ENCODE data around the gene OR5B2. TPM values are rescaled to one million over a fixed set of nuclear protein-coding genes. Genes with fewer than 3 reads are reported as not detected.

Gene OR5B2
- polyA plus RNA-seq (2013, experiment 1 of 2) = not detected
- not detected for polyA plus RNA-seq (2013, experiment 2 of 2)

GRCh38 chr11:58428021-58428420 lies at the start of gene OR5B2:
TSS of gene OR5B2 (minus strand) at chr11:58428121. CDS start at chr11:58423261, 4,860 bp downstream.
- no CpG with 5 or more reads among the region's 3 CpGs for WGBS (ENCODE audit: extremely low coverage, insufficient coverage, low lambda C conversion rate)
- no peaks in the 10 kb centered on the region for H3K36me3 ChIP-seq (ENCODE audit: control insufficient read depth, insufficient read depth, low read length)
- H3K56ac ChIP-seq (ENCODE audit: low read length) = no peak within 1 kb of the TSS
- no peak within 1 kb of the TSS for H3K4me3 ChIP-seq (ENCODE audit: low read length)
- no peaks in the 10 kb centered on the region for H3K79me1 ChIP-seq (ENCODE audit: low read length)
- H3K27me3 ChIP-seq (ENCODE audit: insufficient read depth, low read length, poor library complexity) = no peaks in the 10 kb centered on the region
- no peak within 1 kb of the TSS for H4K5ac ChIP-seq (ENCODE audit: low read length)
- DNase-seq = no peak
- no peak within 1 kb of the TSS for H3K4ac ChIP-seq (ENCODE audit: low read depth, low read length)
- H3K4me1 ChIP-seq (ENCODE audit: control insufficient read depth, low read depth, low read length) = no peaks in the 10 kb centered on the region
- no peak within 1 kb of the TSS for H2BK120ac ChIP-seq (ENCODE audit: low read depth, low read length)
- H2AK5ac ChIP-seq (ENCODE audit: low read length) = no peak within 1 kb of the TSS
- H3K79me2 ChIP-seq (ENCODE audit: control insufficient read depth, insufficient read depth, low read length) = no peaks in the 10 kb centered on the region
- H3K23ac ChIP-seq (ENCODE audit: low read length) = no peak within 1 kb of the TSS
- H2BK5ac ChIP-seq (ENCODE audit: low read length) = no peak within 1 kb of the TSS
- no peak within 1 kb of the TSS for H2BK15ac ChIP-seq (replicated peaks; ENCODE audit: low read depth)
- no peak within 1 kb of the TSS for H4K8ac ChIP-seq (ENCODE audit: low read depth, low read length)
- no peak within 1 kb of the TSS for H3K9ac ChIP-seq (ENCODE audit: low read length)
- no peak within 1 kb of the TSS for H3K27ac ChIP-seq (ENCODE audit: low read depth, low read length)
- no peak within 1 kb of the TSS for H3K4me2 ChIP-seq (ENCODE audit: low read length)
- H3K18ac ChIP-seq (ENCODE audit: low read length) = no peak within 1 kb of the TSS

- peak; percentile 9 for DNase-seq
- Histone ChIP-seq H3K9ac (ENCODE audit: low read length) (no peak overlapping the region), H3K79me2 (ENCODE audit: control insufficient read depth, insufficient read depth, low read length) (no peaks in the 10 kb centered on the region), H3K36me3 (ENCODE audit: control insufficient read depth, insufficient read depth, low read length) (no peaks in the 10 kb centered on the region), H2BK5ac (ENCODE audit: low read length) (no peak overlapping the region), H3K23ac (ENCODE audit: low read length) (no peak overlapping the region), H2AK5ac (ENCODE audit: low read length) (no peak overlapping the region), H2BK120ac (ENCODE audit: low read depth, low read length) (no peak overlapping the region), H3K79me1 (ENCODE audit: low read length) (no peaks in the 10 kb centered on the region), H3K56ac (ENCODE audit: low read length) (no peak overlapping the region), H3K4me1 (ENCODE audit: control insufficient read depth, low read depth, low read length) (no peaks in the 10 kb centered on the region), H3K18ac (ENCODE audit: low read length) (no peak overlapping the region), H3K27ac (ENCODE audit: low read depth, low read length) (no peak overlapping the region), H4K5ac (ENCODE audit: low read length) (no peak overlapping the region), H3K4me2 (ENCODE audit: low read length) (no peak overlapping the region), H4K8ac (ENCODE audit: low read depth, low read length) (no peak overlapping the region), H3K27me3 (ENCODE audit: insufficient read depth, low read length, poor library complexity) (no peaks in the 10 kb centered on the region), H2BK15ac (replicated peaks; ENCODE audit: low read depth) (no peak overlapping the region), H3K4ac (ENCODE audit: low read depth, low read length) (no peak overlapping the region), H3K4me3 (ENCODE audit: low read length) (no peak overlapping the region)
These were observed 44.0 kb upstream of the OR5B2 start for GRCh38 chr11:58471892-58472291.

GRCh38 chr11:58466293-58466692 lies 38.4 kb upstream of the OR5B2 start:
- no peak overlapping the region for H3K9ac ChIP-seq (ENCODE audit: low read length)
- H2AK5ac ChIP-seq (ENCODE audit: low read length) = no peak overlapping the region
- no peaks in the 10 kb centered on the region for H3K79me1 ChIP-seq (ENCODE audit: low read length)
- H3K56ac ChIP-seq (ENCODE audit: low read length) = no peak overlapping the region
- H2BK5ac ChIP-seq (ENCODE audit: low read length) = no peak overlapping the region
- no peaks in the 10 kb centered on the region for H3K27me3 ChIP-seq (ENCODE audit: insufficient read depth, low read length, poor library complexity)
- H3K18ac ChIP-seq (ENCODE audit: low read length) = no peak overlapping the region
- no peak overlapping the region for H3K4ac ChIP-seq (ENCODE audit: low read depth, low read length)
- H3K4me1 ChIP-seq (ENCODE audit: control insufficient read depth, low read depth, low read length) = no peaks in the 10 kb centered on the region
- no CpG with 5 or more reads among the region's 1 CpG for WGBS (ENCODE audit: extremely low coverage, insufficient coverage, low lambda C conversion rate)
- no peak overlapping the region for H4K5ac ChIP-seq (ENCODE audit: low read length)
- H3K23ac ChIP-seq (ENCODE audit: low read length) = no peak overlapping the region
- no peak overlapping the region for H3K4me2 ChIP-seq (ENCODE audit: low read length)
- H2BK15ac ChIP-seq (replicated peaks; ENCODE audit: low read depth) = no peak overlapping the region
- no peaks in the 10 kb centered on the region for H3K36me3 ChIP-seq (ENCODE audit: control insufficient read depth, insufficient read depth, low read length)
- H3K27ac ChIP-seq (ENCODE audit: low read depth, low read length) = no peak overlapping the region
- no peak overlapping the region for H2BK120ac ChIP-seq (ENCODE audit: low read depth, low read length)
- H3K4me3 ChIP-seq (ENCODE audit: low read length) = no peak overlapping the region
- DNase-seq = no peak
- H3K79me2 ChIP-seq (ENCODE audit: control insufficient read depth, insufficient read depth, low read length) = no peaks in the 10 kb centered on the region
- no peak overlapping the region for H4K8ac ChIP-seq (ENCODE audit: low read depth, low read length)

- H3K27me3 ChIP-seq (ENCODE audit: insufficient read depth, low read length, poor library complexity) = no peaks in the 10 kb centered on the region
- no peak overlapping the region for H2BK120ac ChIP-seq (ENCODE audit: low read depth, low read length)
- no peak overlapping the region for H2AK5ac ChIP-seq (ENCODE audit: low read length)
- no peak overlapping the region for H3K9ac ChIP-seq (ENCODE audit: low read length)
- H3K18ac ChIP-seq (ENCODE audit: low read length) = no peak overlapping the region
- no peak overlapping the region for H3K56ac ChIP-seq (ENCODE audit: low read length)
- H3K23ac ChIP-seq (ENCODE audit: low read length) = no peak overlapping the region
- no peaks in the 10 kb centered on the region for H3K4me1 ChIP-seq (ENCODE audit: control insufficient read depth, low read depth, low read length)
- H3K4me2 ChIP-seq (ENCODE audit: low read length) = no peak overlapping the region
- no peak overlapping the region for H2BK15ac ChIP-seq (replicated peaks; ENCODE audit: low read depth)
- no peak for DNase-seq
- WGBS (ENCODE audit: extremely low coverage, insufficient coverage, low lambda C conversion rate) = no CpG with 5 or more reads among the region's 3 CpGs
- H4K5ac ChIP-seq (ENCODE audit: low read length) = no peak overlapping the region
- H2BK5ac ChIP-seq (ENCODE audit: low read length) = no peak overlapping the region
- no peak overlapping the region for H3K27ac ChIP-seq (ENCODE audit: low read depth, low read length)
- no peak overlapping the region for H3K4me3 ChIP-seq (ENCODE audit: low read length)
- H3K4ac ChIP-seq (ENCODE audit: low read depth, low read length) = no peak overlapping the region
- H4K8ac ChIP-seq (ENCODE audit: low read depth, low read length) = no peak overlapping the region
- no peaks in the 10 kb centered on the region for H3K79me1 ChIP-seq (ENCODE audit: low read length)
- H3K79me2 ChIP-seq (ENCODE audit: control insufficient read depth, insufficient read depth, low read length) = no peaks in the 10 kb centered on the region
- no peaks in the 10 kb centered on the region for H3K36me3 ChIP-seq (ENCODE audit: control insufficient read depth, insufficient read depth, low read length)
These were observed 37.8 kb upstream of the OR5B2 start for GRCh38 chr11:58465690-58466089.

- Histone ChIP-seq H2BK15ac (replicated peaks; ENCODE audit: low read depth) (no peak overlapping the region), H4K5ac (ENCODE audit: low read length) (no peak overlapping the region), H3K79me2 (ENCODE audit: control insufficient read depth, insufficient read depth, low read length) (no peaks in the 10 kb centered on the region), H3K4ac (ENCODE audit: low read depth, low read length) (no peak overlapping the region), H3K79me1 (ENCODE audit: low read length) (no peaks in the 10 kb centered on the region), H4K8ac (ENCODE audit: low read depth, low read length) (no peak overlapping the region), H2AK5ac (ENCODE audit: low read length) (no peak overlapping the region), H3K36me3 (ENCODE audit: control insufficient read depth, insufficient read depth, low read length) (no peaks in the 10 kb centered on the region), H3K27ac (ENCODE audit: low read depth, low read length) (no peak overlapping the region), H3K56ac (ENCODE audit: low read length) (no peak overlapping the region), H3K9ac (ENCODE audit: low read length) (no peak overlapping the region), H2BK5ac (ENCODE audit: low read length) (no peak overlapping the region), H3K18ac (ENCODE audit: low read length) (no peak overlapping the region), H3K4me1 (ENCODE audit: control insufficient read depth, low read depth, low read length) (no peaks in the 10 kb centered on the region), H3K4me3 (ENCODE audit: low read length) (no peak overlapping the region), H3K23ac (ENCODE audit: low read length) (no peak overlapping the region), H2BK120ac (ENCODE audit: low read depth, low read length) (no peak overlapping the region), H3K27me3 (ENCODE audit: insufficient read depth, low read length, poor library complexity) (no peaks in the 10 kb centered on the region), H3K4me2 (ENCODE audit: low read length) (no peak overlapping the region)
- no CpG with 5 or more reads among the region's 3 CpGs for WGBS (ENCODE audit: extremely low coverage, insufficient coverage, low lambda C conversion rate)
- no peak for DNase-seq
These were observed 23.7 kb upstream of the OR5B2 start for GRCh38 chr11:58451585-58451984.

- Histone ChIP-seq H3K4ac (ENCODE audit: low read depth, low read length) (no peak overlapping the region), H3K27ac (ENCODE audit: low read depth, low read length) (no peak overlapping the region), H2BK5ac (ENCODE audit: low read length) (no peak overlapping the region), H4K8ac (ENCODE audit: low read depth, low read length) (no peak overlapping the region), H3K23ac (ENCODE audit: low read length) (no peak overlapping the region), H3K18ac (ENCODE audit: low read length) (no peak overlapping the region), H2BK15ac (replicated peaks; ENCODE audit: low read depth) (no peak overlapping the region), H3K56ac (ENCODE audit: low read length) (no peak overlapping the region), H3K4me1 (ENCODE audit: control insufficient read depth, low read depth, low read length) (no peaks in the 10 kb centered on the region), H3K36me3 (ENCODE audit: control insufficient read depth, insufficient read depth, low read length) (no peaks in the 10 kb centered on the region), H2BK120ac (ENCODE audit: low read depth, low read length) (no peak overlapping the region), H3K4me3 (ENCODE audit: low read length) (no peak overlapping the region), H3K9ac (ENCODE audit: low read length) (no peak overlapping the region), H2AK5ac (ENCODE audit: low read length) (no peak overlapping the region), H3K27me3 (ENCODE audit: insufficient read depth, low read length, poor library complexity) (no peaks in the 10 kb centered on the region), H3K79me2 (ENCODE audit: control insufficient read depth, insufficient read depth, low read length) (no peaks in the 10 kb centered on the region), H4K5ac (ENCODE audit: low read length) (no peak overlapping the region), H3K79me1 (ENCODE audit: low read length) (no peaks in the 10 kb centered on the region), H3K4me2 (ENCODE audit: low read length) (no peak overlapping the region)
- DNase-seq = no peak
- WGBS (ENCODE audit: extremely low coverage, insufficient coverage, low lambda C conversion rate) = no CpG with 5 or more reads among the region's 6 CpGs
These were observed 18.4 kb upstream of the OR5B2 start for GRCh38 chr11:58446294-58446693.

Data from mesendoderm (in vitro differentiated cells).